Fibroblast of skin of left biceps (primary cell): ENCODE results near the gene TXNRD2.

Experiments
- DNase-seq, 2 experiments: peaks; one replicate each; pipeline ENCODE4 v3.0.0-alpha.2; 2013; ENCODE audit warnings: low read depth in 2 of 2

Gene TXNRD2

DNA sequence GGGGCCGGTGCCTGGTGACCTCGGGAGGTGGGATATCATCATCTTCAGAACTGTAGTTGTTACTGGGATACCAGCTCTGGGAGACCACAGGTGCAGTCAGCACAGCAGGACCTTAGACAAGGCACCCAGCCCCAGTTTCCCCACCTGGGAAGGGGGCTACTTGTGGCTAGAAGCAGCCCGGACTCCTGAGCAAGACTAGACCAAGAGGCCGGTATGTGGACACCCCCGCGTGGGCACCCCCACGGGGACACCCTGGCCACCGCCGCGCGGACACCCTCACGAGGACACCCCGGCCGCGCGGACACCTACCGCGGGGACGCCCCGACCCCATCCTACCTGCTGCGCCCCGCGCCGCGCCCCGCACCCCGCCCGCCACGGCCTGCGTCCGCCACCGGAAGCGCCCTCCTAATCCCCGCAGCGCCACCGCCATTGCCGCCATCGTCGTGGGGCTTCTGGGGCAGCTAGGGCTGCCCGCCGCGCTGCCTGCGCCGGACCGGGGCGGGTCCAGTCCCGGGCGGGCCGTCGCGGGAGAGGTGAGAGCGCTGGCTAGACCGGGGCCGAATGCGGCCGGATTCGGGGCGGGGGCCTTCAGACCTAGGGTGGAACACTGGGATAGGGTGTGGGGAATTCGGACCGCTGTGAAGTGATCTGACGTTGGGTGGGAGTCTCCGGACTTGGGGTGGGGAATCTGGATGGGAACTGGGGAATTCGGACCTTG is at the start of gene TXNRD2, which contains the start of gene COMT:
Gene TXNRD2 (minus strand): TSS at position 454 of the 718 bp plus-strand sequence. CDS start 15 bp downstream, at position 439.
Gene COMT (plus strand): TSS at position 408 of the 718 bp plus-strand sequence. CDS start 20,755 bp downstream, outside the sequence.
- DNase-seq, result no peak

GRCh38 chr22:19991395-19991644 is 49.7 kb upstream of the TXNRD2 start:
- no peak for DNase-seq

DNA sequence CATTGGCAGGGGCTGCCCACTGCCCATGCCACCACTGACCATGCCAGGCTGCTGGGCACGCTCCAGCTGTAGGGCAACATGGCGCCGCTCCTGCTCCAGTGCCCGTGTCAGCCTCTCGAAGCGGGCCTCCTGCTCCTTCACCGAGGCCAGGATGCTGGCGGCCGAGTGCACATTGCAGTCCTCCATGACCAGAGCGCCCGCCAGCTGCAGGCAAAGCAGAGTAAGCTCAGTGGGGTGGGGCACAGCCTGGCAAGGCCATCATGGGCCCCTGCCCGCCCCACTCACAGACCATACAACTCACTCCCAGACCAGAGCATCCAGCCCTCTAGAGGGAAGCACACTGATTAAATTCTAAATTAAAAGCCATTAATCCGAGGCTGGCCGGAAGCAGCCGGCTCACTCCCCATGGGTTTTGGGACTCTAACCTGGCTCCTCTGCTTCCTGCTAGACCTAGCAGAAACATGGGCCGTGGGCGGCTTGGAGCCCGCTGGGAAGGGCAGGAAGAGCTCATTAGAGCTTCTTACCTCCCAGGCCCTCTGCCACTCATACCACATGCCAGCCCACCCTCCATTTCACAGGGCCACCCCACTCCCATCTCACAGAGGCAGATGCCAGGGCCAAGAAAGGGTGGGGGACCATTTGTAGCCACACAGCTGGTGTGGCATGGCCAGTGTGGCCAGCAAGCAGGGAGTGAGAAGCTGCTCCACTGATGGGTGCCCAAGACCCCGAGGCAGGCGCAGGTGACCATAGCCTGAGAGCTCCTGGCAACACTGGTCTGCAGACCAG is 49.2 kb upstream of the TXNRD2 start:
- no peak for DNase-seq

DNA sequence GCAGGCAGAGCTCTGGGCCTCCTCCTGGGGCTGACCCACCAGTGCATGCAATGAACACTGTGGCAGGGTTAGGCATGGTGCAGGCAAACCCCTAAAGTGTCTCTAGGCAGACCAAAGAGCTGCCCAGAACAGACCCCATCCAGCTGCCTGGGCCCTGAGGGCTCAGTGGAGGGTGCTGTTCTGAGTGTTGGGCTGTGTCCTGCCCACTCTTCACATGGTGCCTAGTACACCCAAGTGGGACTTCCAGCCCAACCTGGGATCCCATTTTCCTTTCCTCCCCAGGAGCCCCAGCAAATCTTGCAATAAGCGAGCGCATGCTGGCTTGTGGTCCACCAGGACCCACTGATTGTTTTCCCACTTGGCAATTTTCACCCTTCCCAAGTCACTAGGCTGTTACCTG is 48.6 kb upstream of the TXNRD2 start:
- no peak for DNase-seq

DNA sequence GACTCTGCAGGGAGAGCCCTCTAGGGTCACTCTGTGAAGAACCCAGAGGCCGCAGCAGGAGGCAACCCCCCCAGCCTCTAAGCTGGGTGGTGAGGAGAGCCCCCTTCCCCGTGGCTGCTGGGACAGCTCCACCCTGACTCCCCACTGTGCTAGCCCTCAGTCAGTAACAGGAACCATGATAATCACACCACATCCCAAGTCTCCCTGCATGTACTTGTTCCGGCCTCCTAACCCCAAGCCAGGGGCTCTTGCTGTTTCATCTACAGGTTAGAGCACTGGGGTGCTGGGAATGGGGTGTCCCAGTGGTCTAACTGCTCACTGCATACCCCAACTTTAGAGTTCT is 48.1 kb upstream of the TXNRD2 start:
- DNase-seq, result no peak

DNA sequence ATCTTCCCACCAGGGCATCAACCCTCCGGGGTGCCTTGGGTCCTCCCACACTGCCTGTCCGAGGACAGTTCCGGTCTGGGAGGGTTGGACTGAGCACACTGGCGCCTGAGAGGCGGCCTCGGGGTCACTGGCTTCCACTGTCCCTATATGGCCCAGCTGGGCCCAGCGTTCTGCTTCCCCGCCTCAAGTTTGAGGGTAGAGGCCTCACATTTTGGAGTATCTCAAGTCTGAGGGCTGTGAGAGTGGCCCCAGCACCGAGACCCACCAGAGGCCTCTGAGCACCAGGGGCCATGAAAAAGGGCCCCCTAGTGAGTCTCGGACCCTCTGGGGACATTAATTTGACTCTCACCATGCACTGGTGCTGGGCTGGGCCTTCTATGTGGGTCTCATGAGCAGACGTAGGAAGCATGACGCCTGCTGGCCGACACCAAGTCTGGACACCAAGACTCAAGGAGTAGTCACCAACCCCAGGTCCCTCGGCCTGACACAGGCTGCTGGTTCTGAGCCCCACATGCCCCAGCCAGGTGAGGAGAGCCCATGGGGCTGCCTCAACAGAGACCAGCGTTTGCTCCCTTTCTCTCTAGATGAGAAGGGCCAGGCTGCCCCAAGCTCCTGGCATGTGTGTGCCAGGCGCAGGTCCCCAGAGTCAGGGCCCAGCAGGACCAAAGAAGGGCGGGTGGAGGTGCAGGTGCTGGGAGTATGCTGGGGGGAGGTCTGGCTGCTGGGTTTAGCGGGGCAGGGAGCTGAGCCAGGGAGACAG is 47.5 kb upstream of the TXNRD2 start:
- no peak for DNase-seq

- no peak for DNase-seq
Observed at GRCh38 chr22:19988331-19988808, 46.8 kb upstream of the TXNRD2 start.

GRCh38 chr22:19987394-19988306 is 46.0 kb upstream of the TXNRD2 start:
- DNase-seq, result no peak

GRCh38 chr22:19986410-19987341 is 45.1 kb upstream of the TXNRD2 start:
- peak; percentile 14 to 19 for DNase-seq

GRCh38 chr22:19986011-19986409 is 44.4 kb upstream of the TXNRD2 start:
- DNase-seq, result no peak

GRCh38 chr22:19984851-19985811 is 43.5 kb upstream of the TXNRD2 start:
- no peak for DNase-seq

- no peak for DNase-seq
Observed at GRCh38 chr22:19984201-19984753, 42.7 kb upstream of the TXNRD2 start.

- no peak for DNase-seq
Observed at GRCh38 chr22:19983741-19984140, 42.1 kb upstream of the TXNRD2 start.

GRCh38 chr22:19982991-19983578 is 41.5 kb upstream of the TXNRD2 start:
- no peak for DNase-seq

DNA sequence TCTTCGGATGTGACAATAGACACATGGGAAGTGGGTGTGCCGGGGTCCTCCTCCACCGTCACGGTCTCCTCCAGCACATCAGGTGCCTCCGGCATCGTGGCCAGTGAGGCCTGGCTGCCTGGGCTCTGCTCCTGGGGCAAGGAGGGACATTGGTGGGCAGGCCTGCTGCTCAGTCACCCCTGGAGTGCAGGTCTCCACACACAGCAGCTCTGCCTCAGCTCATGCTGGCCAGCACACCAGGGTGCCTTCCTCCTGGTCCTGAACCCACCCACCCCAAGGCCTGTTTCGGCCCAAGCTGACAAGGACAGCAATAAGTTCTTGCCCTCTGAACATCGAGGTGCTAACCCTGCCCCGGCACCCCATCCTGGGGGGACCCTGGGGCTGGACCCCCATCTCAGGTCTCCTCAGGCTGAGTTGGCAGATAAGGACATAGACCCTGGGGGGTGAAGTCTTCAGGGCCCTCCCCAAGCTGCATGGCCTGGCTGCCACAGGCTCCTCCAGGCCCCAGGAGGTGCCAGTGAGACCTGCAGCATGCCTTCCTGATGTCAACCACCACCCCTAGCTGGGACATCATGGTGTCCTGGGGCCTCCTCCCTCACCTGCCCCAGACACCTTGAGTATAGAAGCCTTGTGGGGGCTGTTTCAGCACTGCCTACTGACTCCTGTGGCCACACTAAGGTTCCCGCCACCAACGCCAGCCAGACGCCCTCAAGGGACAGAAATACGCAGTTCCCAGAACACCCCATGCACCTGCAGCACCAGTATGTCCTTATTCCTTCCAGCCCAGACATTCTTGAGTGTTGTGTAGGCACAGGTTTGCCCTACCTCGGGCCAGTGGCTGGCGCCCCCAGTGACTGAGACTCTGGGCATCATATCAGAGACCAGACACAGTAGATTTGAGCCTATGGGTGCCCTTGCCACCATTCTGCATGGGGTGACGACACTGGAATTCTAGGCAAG is 40.6 kb upstream of the TXNRD2 start:
- no peak for DNase-seq

GRCh38 chr22:19981171-19981960 is 39.7 kb upstream of the TXNRD2 start:
- DNase-seq, result no peak
